ENCODE data around the gene XIRP1. TPM values are rescaled to one million over a fixed set of nuclear protein-coding genes. Genes with fewer than 3 reads are reported as not detected.

The XIRP1 gene
- total RNA-seq, 3 donors from 2014 or later: 0.44 TPM; not detected in 2

DNA sequence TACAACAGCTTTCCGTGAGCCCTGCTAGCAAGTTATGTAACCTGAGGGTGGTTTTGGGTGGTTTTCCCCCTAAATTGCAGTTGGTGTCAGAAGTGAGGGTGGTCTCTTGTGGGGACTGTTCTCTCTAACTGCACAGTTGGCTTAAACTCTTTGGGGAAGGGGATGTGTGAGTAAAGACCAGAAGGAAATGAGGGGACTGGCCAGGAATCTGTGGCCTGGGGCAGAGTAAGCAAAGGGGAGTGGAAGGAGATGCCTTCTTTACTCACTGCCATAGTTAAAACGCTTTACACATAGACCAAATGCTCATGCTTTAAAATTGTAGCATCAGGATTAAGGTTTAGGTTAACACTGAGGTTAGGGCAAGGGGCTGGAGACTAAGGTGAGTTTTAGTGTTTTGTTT lies 21.2 kb upstream of the XIRP1 start:
- TF ChIP-seq, protein P1, sequence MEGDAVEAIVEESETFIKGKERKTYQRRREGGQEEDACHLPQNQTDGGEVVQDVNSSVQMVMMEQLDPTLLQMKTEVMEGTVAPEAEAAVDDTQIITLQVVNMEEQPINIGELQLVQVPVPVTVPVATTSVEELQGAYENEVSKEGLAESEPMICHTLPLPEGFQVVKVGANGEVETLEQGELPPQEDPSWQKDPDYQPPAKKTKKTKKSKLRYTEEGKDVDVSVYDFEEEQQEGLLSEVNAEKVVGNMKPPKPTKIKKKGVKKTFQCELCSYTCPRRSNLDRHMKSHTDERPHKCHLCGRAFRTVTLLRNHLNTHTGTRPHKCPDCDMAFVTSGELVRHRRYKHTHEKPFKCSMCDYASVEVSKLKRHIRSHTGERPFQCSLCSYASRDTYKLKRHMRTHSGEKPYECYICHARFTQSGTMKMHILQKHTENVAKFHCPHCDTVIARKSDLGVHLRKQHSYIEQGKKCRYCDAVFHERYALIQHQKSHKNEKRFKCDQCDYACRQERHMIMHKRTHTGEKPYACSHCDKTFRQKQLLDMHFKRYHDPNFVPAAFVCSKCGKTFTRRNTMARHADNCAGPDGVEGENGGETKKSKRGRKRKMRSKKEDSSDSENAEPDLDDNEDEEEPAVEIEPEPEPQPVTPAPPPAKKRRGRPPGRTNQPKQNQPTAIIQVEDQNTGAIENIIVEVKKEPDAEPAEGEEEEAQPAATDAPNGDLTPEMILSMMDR (IDR thresholded peaks at IDR 0.05): no peak

GRCh38 chr3:39212665-39213064 lies 20.3 kb upstream of the XIRP1 start:
- no peaks in the 10 kb centered on the region for H3K4me1 ChIP-seq
- TF ChIP-seq POLR2AphosphoS5 (IDR thresholded peaks at IDR 0.05): no peak
- DNase-seq (ENCODE audit: low spot score in 2 of 2): no peak
- no peaks in the 10 kb centered on the region for H3K36me3 ChIP-seq
- no peak overlapping the region for H3K4me3 ChIP-seq
- H3K9me3 ChIP-seq: no peaks in the 10 kb centered on the region
- H3K27me3 ChIP-seq: no peaks in the 10 kb centered on the region
- no peak overlapping the region for H3K27ac ChIP-seq
- intact Hi-C loops (cut with DNase I; ENCODE audit: low total_unique reads): no loop called here

More for the DNA sequence above, 21.2 kb upstream of the XIRP1 start:
- no peaks in the 10 kb centered on the region for H3K27me3 ChIP-seq
- intact Hi-C loops (cut with DNase I; ENCODE audit: low total_unique reads): no loop called here
- H3K4me3 ChIP-seq: no peak overlapping the region
- no peaks in the 10 kb centered on the region for H3K36me3 ChIP-seq
- no peaks in the 10 kb centered on the region for H3K4me1 ChIP-seq
- DNase-seq (ENCODE audit: low spot score in 2 of 2): no peak
- H3K27ac ChIP-seq: no peak overlapping the region
- no peaks in the 10 kb centered on the region for H3K9me3 ChIP-seq

DNA sequence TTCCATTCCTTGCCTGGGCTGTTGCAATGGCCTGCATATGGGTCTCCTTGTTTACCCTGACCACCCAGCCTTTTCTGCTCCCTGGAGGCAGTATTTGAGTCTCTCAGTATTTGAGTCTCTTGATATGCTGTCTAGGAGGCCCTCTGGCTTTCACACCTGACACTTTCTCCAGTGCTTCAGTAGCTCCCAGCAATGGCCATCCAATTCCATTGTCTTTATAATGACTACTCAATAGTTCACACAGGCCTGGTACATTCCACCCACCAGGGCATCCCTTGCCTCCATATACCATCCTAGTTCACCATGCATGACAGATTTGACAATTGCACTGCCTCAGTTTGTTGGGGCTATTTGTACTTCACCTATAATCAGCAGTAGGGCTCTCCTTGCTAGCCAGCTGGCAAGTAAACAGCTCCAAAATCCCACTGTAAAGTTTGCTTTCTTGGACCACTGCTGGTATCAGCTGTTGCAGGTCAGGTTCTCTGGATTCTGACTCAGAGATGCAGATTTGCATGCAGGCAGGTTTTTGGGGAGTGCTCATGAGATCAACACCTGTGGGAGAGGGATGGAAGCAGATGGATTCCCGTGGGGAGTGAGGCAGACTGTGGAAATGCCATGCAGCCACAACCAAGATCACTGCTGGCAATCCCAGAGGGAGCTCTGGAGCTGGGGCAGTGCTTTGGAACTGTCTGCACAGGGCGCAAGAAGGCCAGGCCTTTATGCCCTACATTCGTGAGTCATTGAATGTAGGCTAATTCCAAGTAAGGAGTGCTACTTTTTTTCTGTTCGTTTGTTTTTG lies 19.1 kb upstream of the XIRP1 start:
- DNase-seq (ENCODE audit: low spot score in 2 of 2): no peak
- Histone ChIP-seq H3K36me3 (no peaks in the 10 kb centered on the region), H3K4me1 (no peaks in the 10 kb centered on the region), H3K4me3 (no peak overlapping the region), H3K27me3 (no peaks in the 10 kb centered on the region), H3K27ac (no peak overlapping the region), H3K9me3 (no peaks in the 10 kb centered on the region)
- TF ChIP-seq POLR2AphosphoS5 (IDR thresholded peaks at IDR 0.05): no peak
- TF ChIP-seq POLR2A (IDR thresholded peaks at IDR 0.05): no peak
- TF ChIP-seq, protein P1 (IDR thresholded peaks at IDR 0.05): no peak
- intact Hi-C loops (cut with DNase I; ENCODE audit: low total_unique reads): no loop called here

GRCh38 chr3:39210078-39210477 lies 17.7 kb upstream of the XIRP1 start:
- H3K36me3 ChIP-seq: no peaks in the 10 kb centered on the region
- no peaks in the 10 kb centered on the region for H3K27me3 ChIP-seq
- H3K9me3 ChIP-seq: no peaks in the 10 kb centered on the region
- no peaks in the 10 kb centered on the region for H3K4me1 ChIP-seq
- no peak overlapping the region for H3K27ac ChIP-seq
- intact Hi-C loops (cut with DNase I; ENCODE audit: low total_unique reads): no loop called here
- H3K4me3 ChIP-seq: no peak overlapping the region
- DNase-seq (ENCODE audit: low spot score in 2 of 2): no peak
- TF ChIP-seq, protein P1 (IDR thresholded peaks at IDR 0.05): no peak
- TF ChIP-seq POLR2AphosphoS5 (IDR thresholded peaks at IDR 0.05) (no peak), POLR2A (IDR thresholded peaks at IDR 0.05) (no peak)

- H3K36me3 ChIP-seq: no peaks in the 10 kb centered on the region
- DNase-seq (ENCODE audit: low spot score in 2 of 2): no peak
Measured at GRCh38 chr3:39209329-39209970, 17.1 kb upstream of the XIRP1 start.

More at GRCh38 chr3:39209329-39209970, 17.1 kb upstream of the XIRP1 start:
- Histone ChIP-seq H3K27ac (no peak overlapping the region), H3K4me1 (no peaks in the 10 kb centered on the region), H3K9me3 (no peaks in the 10 kb centered on the region), H3K4me3 (no peak overlapping the region), H3K27me3 (no peaks in the 10 kb centered on the region)
- intact Hi-C loops (cut with DNase I; ENCODE audit: low total_unique reads): no loop called here
- TF ChIP-seq, protein P1 (IDR thresholded peaks at IDR 0.05): no peak
- TF ChIP-seq POLR2A (IDR thresholded peaks at IDR 0.05): no peak
- TF ChIP-seq POLR2AphosphoS5 (IDR thresholded peaks at IDR 0.05): no peak
